ENCODE measurements around the gene RFX7. TPM values are rescaled to one million over a fixed set of nuclear protein-coding genes. Genes with fewer than 3 reads are reported as not detected.

RFX7 gene
- total and polyA plus RNA-seq, 2 of the 8 experiments (the other 6 are each of a cell fraction or from before 2014, with no cell fraction given), result 10.4 to 40.9 TPM

DNA sequence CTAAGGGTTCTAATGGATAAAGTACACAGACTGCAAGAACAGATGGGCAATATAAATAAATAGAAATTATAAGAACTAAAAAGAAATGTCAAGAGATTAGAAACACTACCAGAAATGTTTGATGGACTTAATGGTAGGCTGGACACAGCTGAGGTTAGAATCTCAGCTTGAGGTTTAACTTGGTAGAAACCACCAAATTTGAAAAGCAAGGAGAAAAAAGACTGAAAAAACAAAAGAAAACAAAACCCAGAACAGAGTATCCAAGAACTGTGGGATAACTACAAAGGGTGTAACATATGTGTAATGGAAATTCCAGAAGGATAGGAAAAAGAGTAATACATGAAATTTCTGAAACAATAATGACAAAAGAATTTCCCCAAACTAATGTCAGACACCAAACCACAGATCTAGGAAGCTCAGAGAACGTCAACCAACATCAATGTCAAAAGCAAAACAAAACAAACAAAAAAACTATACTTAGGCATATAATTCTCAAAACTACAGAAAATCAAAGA is 35.0 kb downstream of the RFX7 start:
- WGBS, 2 experiments (ENCODE audit: extremely low coverage in 1 of 2, insufficient coverage in 1 of 2, insufficient read length in 1 of 2, insufficient replicate concordance in 2 of 2, low coverage in 1 of 2, low lambda C conversion rate in 2 of 2, missing lambda C conversion rate in 1 of 2), result 81% methylated on average over 1 of the region's 1 CpG; no CpG with 5 or more reads in 1 of the 2 experiments
- H3K56ac ChIP-seq (replicated peaks; ENCODE audit: insufficient read length, low read depth, low read length), result no peak overlapping the region
- no peak overlapping the region for H2BK15ac ChIP-seq (ENCODE audit: low read length)
- ChIA-PET POLR2A (ENCODE audit: partially characterized antibody) (interaction anchor here (1.0 to 1.2 kb wide), 2 partner anchors 9 to 21 kb away, joined by 3 to 5 read pairs; no protein-coding TSS in a partner anchor), CTCF (ENCODE audit: partially characterized antibody) (no interaction called here)
- H2BK5ac ChIP-seq (ENCODE audit: low read depth, low read length), result no peak overlapping the region
- H3K9ac ChIP-seq (replicated peaks in 1 of 4; ENCODE audit: extremely low read depth in 1 of 4, low read depth in 3 of 4, low read length in 3 of 4), result no peak overlapping the region
- no peak overlapping the region for H4K91ac ChIP-seq (replicated peaks; ENCODE audit: insufficient read length, low read length)
- H3K4me3 ChIP-seq (ENCODE audit: extremely low read depth in 1 of 4, insufficient read depth in 2 of 4, low read depth in 3 of 4, low read length in 4 of 4), result no peak overlapping the region
- FAIRE-seq, result no peak
- H2BK120ac ChIP-seq (replicated peaks; ENCODE audit: low read depth, low read length), result no peak overlapping the region
- no peak overlapping the region for H2AK5ac ChIP-seq (ENCODE audit: low read depth, low read length)
- no peaks in the 10 kb centered on the region; the same call in 1 of the 2 replicates for H3K79me1 ChIP-seq (ENCODE audit: low read depth, low read length)
- no peak overlapping the region for H2BK12ac ChIP-seq (ENCODE audit: low read depth, low read length)
- no peaks in the 10 kb centered on the region for H3K27me3 ChIP-seq (replicated peaks in 1 of 4; ENCODE audit: control insufficient read depth in 3 of 4, extremely low read depth in 1 of 4, insufficient read depth in 3 of 4, low read length in 3 of 4)
- no peak overlapping the region for H3K27ac ChIP-seq (ENCODE audit: low read depth, low read length)
- H4K20me1 ChIP-seq (replicated peaks in 1 of 2; ENCODE audit: control insufficient read depth in 1 of 2, insufficient read depth in 2 of 2, low read length in 2 of 2), result peaks cover 0 to 3% of the 10 kb centered on the region in 2 experiments
- H3K4me1 ChIP-seq (replicated peaks in 1 of 4; ENCODE audit: control insufficient read depth in 3 of 4, insufficient read depth in 4 of 4, low read length in 3 of 4), result peaks cover 0 to 11% (median 4%) of the 10 kb centered on the region in 4 experiments; a peak in 4 of 7 replicates
- no peak overlapping the region for H2BK20ac ChIP-seq (ENCODE audit: low read length)
- peaks cover 7 to 100% of the 10 kb centered on the region in 2 experiments; a peak in 3 of 4 replicates for H3K79me2 ChIP-seq (ENCODE audit: control insufficient read depth in 1 of 2, insufficient read depth in 2 of 2, low read length in 2 of 2)
- H2AFZ ChIP-seq (ENCODE audit: low read length), result no peak overlapping the region
- H3K36me3 ChIP-seq (ENCODE audit: control insufficient read depth in 2 of 4, insufficient read depth in 4 of 4, low read length in 3 of 4), result no peaks in the 10 kb centered on the region
- H4K5ac ChIP-seq (ENCODE audit: insufficient read length, low read depth, low read length), result no peak overlapping the region
- H3K18ac ChIP-seq (ENCODE audit: extremely low read depth, low read length), result no peak overlapping the region
- no peak overlapping the region for H3K4me2 ChIP-seq (ENCODE audit: insufficient read depth in 1 of 2, low read depth in 2 of 2, low read length in 2 of 2)
- no peaks in the 10 kb centered on the region for H3K23me2 ChIP-seq (ENCODE audit: low read depth, low read length)
- H3K9me3 ChIP-seq (ENCODE audit: insufficient read depth in 2 of 2, low read depth in 1 of 2, low read length in 1 of 2), result no peaks in the 10 kb centered on the region
- no peak overlapping the region for H4K8ac ChIP-seq (ENCODE audit: extremely low read depth, insufficient read depth, low read length)
- H3K14ac ChIP-seq (ENCODE audit: insufficient read length), result no peak overlapping the region
- H3K23ac ChIP-seq (ENCODE audit: insufficient read length), result no peak overlapping the region
- DNase-seq (ENCODE audit: low read depth in 1 of 2, low spot score in 2 of 2), result no peak
- H3K4ac ChIP-seq (replicated peaks; ENCODE audit: insufficient read length, low read depth, low read length), result no peak overlapping the region
- TF ChIP-seq ZNF274 (IDR thresholded peaks at IDR 0.05; ENCODE audit: borderline replicate concordance, extremely low read depth, low read length) (no peak), BRCA1 (IDR thresholded peaks at IDR 0.05; ENCODE audit: low read depth, low read length) (no peak), HDAC2 (IDR thresholded peaks at IDR 0.05; ENCODE audit: borderline replicate concordance in 1 of 2, low read depth in 2 of 2, low read length in 2 of 2) (no peak), NRF1 (IDR thresholded peaks at IDR 0.05; ENCODE audit: low read depth, low read length) (no peak), POLR2AphosphoS5 (IDR thresholded peaks at IDR 0.05; ENCODE audit: low read depth, low read length) (no peak), CHD1 (IDR thresholded peaks at IDR 0.05; ENCODE audit: low read depth, low read length) (no peak), EGR1 (IDR thresholded peaks at IDR 0.05; ENCODE audit: borderline replicate concordance, low read depth, low read length) (no peak), CREB1 (IDR thresholded peaks at IDR 0.05) (no peak)
- TF ChIP-seq, protein P1, sequence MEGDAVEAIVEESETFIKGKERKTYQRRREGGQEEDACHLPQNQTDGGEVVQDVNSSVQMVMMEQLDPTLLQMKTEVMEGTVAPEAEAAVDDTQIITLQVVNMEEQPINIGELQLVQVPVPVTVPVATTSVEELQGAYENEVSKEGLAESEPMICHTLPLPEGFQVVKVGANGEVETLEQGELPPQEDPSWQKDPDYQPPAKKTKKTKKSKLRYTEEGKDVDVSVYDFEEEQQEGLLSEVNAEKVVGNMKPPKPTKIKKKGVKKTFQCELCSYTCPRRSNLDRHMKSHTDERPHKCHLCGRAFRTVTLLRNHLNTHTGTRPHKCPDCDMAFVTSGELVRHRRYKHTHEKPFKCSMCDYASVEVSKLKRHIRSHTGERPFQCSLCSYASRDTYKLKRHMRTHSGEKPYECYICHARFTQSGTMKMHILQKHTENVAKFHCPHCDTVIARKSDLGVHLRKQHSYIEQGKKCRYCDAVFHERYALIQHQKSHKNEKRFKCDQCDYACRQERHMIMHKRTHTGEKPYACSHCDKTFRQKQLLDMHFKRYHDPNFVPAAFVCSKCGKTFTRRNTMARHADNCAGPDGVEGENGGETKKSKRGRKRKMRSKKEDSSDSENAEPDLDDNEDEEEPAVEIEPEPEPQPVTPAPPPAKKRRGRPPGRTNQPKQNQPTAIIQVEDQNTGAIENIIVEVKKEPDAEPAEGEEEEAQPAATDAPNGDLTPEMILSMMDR (IDR thresholded peaks at IDR 0.05; ENCODE audit: control extremely low read depth in 1 of 3, insufficient read depth in 1 of 3, low read depth in 1 of 3, low read length in 3 of 3), result no peak
- TF ChIP-seq, protein P2, sequence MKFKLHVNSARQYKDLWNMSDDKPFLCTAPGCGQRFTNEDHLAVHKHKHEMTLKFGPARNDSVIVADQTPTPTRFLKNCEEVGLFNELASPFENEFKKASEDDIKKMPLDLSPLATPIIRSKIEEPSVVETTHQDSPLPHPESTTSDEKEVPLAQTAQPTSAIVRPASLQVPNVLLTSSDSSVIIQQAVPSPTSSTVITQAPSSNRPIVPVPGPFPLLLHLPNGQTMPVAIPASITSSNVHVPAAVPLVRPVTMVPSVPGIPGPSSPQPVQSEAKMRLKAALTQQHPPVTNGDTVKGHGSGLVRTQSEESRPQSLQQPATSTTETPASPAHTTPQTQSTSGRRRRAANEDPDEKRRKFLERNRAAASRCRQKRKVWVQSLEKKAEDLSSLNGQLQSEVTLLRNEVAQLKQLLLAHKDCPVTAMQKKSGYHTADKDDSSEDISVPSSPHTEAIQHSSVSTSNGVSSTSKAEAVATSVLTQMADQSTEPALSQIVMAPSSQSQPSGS (IDR thresholded peaks at IDR 0.05; ENCODE audit: low read length), result no peak

Data from H1 (cell line).